ENCODE measurements around the gene ERBB4. TPM values are rescaled to one million over a fixed set of nuclear protein-coding genes. Genes with fewer than 3 reads are reported as not detected.

The ERBB4 gene
- total RNA-seq, 1 experiment from 2014 or later = under 0.01 TPM

- DNase-seq (ENCODE audit: low read depth in 1 of 2, low spot score in 2 of 2) = no peak
- Histone ChIP-seq H3K36me3 (no peaks in the 10 kb centered on the region), H3K27ac (no peak overlapping the region), H3K4me1 (replicated peaks) (no peaks in the 10 kb centered on the region), H3K27me3 (replicated peaks) (no peaks in the 10 kb centered on the region), H3K9me3 (replicated peaks) (no peaks in the 10 kb centered on the region), H3K4me3 (no peak overlapping the region)
Measured at GRCh38 chr2:211881449-211881848, 657.2 kb downstream of the ERBB4 start.

GRCh38 chr2:211879323-211879722 lies 659.3 kb downstream of the ERBB4 start:
- no peak for DNase-seq (ENCODE audit: low read depth in 1 of 2, low spot score in 2 of 2)

GRCh38 chr2:211877061-211877460 lies 661.5 kb downstream of the ERBB4 start:
- Histone ChIP-seq H3K9me3 (replicated peaks) (no peaks in the 10 kb centered on the region), H3K27me3 (replicated peaks) (no peaks in the 10 kb centered on the region), H3K27ac (no peak overlapping the region), H3K4me1 (replicated peaks) (no peaks in the 10 kb centered on the region), H3K4me3 (no peak overlapping the region), H3K36me3 (no peaks in the 10 kb centered on the region)
- no peak for DNase-seq (ENCODE audit: low read depth in 1 of 2, low spot score in 2 of 2)

More at GRCh38 chr2:211879323-211879722, 659.3 kb downstream of the ERBB4 start:
- no peaks in the 10 kb centered on the region for H3K27me3 ChIP-seq (replicated peaks)
- H3K4me3 ChIP-seq = no peak overlapping the region
- H3K9me3 ChIP-seq (replicated peaks) = no peaks in the 10 kb centered on the region
- H3K4me1 ChIP-seq (replicated peaks) = no peaks in the 10 kb centered on the region
- no peak overlapping the region for H3K27ac ChIP-seq
- no peaks in the 10 kb centered on the region for H3K36me3 ChIP-seq

- H3K9me3 ChIP-seq (replicated peaks) = no peaks in the 10 kb centered on the region
- no peak overlapping the region for H3K4me3 ChIP-seq
- H3K27ac ChIP-seq = no peak overlapping the region
- no peaks in the 10 kb centered on the region for H3K27me3 ChIP-seq (replicated peaks)
- no peak for DNase-seq (ENCODE audit: low read depth in 1 of 2, low spot score in 2 of 2)
- H3K4me1 ChIP-seq (replicated peaks) = no peaks in the 10 kb centered on the region
- no peaks in the 10 kb centered on the region for H3K36me3 ChIP-seq
Measured at GRCh38 chr2:211875488-211875887, 663.1 kb downstream of the ERBB4 start.

- Histone ChIP-seq H3K36me3 (no peaks in the 10 kb centered on the region), H3K4me1 (replicated peaks) (no peaks in the 10 kb centered on the region), H3K4me3 (no peak overlapping the region), H3K9me3 (replicated peaks) (no peaks in the 10 kb centered on the region), H3K27me3 (replicated peaks) (no peaks in the 10 kb centered on the region), H3K27ac (no peak overlapping the region)
- no peak for DNase-seq (ENCODE audit: low read depth in 1 of 2, low spot score in 2 of 2)
Measured at GRCh38 chr2:211868996-211869533, 669.5 kb downstream of the ERBB4 start.

GRCh38 chr2:211867845-211868451 lies 670.7 kb downstream of the ERBB4 start:
- Histone ChIP-seq H3K9me3 (replicated peaks) (no peaks in the 10 kb centered on the region), H3K27ac (no peak overlapping the region), H3K36me3 (no peaks in the 10 kb centered on the region), H3K4me1 (replicated peaks) (no peaks in the 10 kb centered on the region), H3K4me3 (no peak overlapping the region), H3K27me3 (replicated peaks) (no peaks in the 10 kb centered on the region)
- no peak for DNase-seq (ENCODE audit: low read depth in 1 of 2, low spot score in 2 of 2)

- H3K36me3 ChIP-seq = no peaks in the 10 kb centered on the region
- no peaks in the 10 kb centered on the region for H3K4me1 ChIP-seq (replicated peaks)
- H3K27ac ChIP-seq = no peak overlapping the region
- DNase-seq (ENCODE audit: low read depth in 1 of 2, low spot score in 2 of 2) = no peak
- H3K9me3 ChIP-seq (replicated peaks) = no peaks in the 10 kb centered on the region
- no peak overlapping the region for H3K4me3 ChIP-seq
- no peaks in the 10 kb centered on the region for H3K27me3 ChIP-seq (replicated peaks)
Measured at GRCh38 chr2:211864328-211864727, 674.3 kb downstream of the ERBB4 start.

GRCh38 chr2:211860224-211860623 lies 678.4 kb downstream of the ERBB4 start:
- Histone ChIP-seq H3K4me1 (replicated peaks) (no peaks in the 10 kb centered on the region), H3K27me3 (replicated peaks) (no peaks in the 10 kb centered on the region), H3K4me3 (no peak overlapping the region), H3K9me3 (replicated peaks) (no peaks in the 10 kb centered on the region), H3K36me3 (no peaks in the 10 kb centered on the region), H3K27ac (no peak overlapping the region)
- DNase-seq (ENCODE audit: low read depth in 1 of 2, low spot score in 2 of 2) = no peak

GRCh38 chr2:211854832-211855231 lies 683.8 kb downstream of the ERBB4 start:
- H3K4me3 ChIP-seq = no peak overlapping the region
- H3K27me3 ChIP-seq (replicated peaks) = no peaks in the 10 kb centered on the region
- no peaks in the 10 kb centered on the region for H3K36me3 ChIP-seq
- no peak for DNase-seq (ENCODE audit: low read depth in 1 of 2, low spot score in 2 of 2)
- no peak overlapping the region for H3K27ac ChIP-seq
- H3K4me1 ChIP-seq (replicated peaks) = no peaks in the 10 kb centered on the region
- no peaks in the 10 kb centered on the region for H3K9me3 ChIP-seq (replicated peaks)

GRCh38 chr2:211846714-211847113 lies 691.9 kb downstream of the ERBB4 start:
- DNase-seq (ENCODE audit: low read depth in 1 of 2, low spot score in 2 of 2) = no peak
- H3K4me3 ChIP-seq = no peak overlapping the region

GRCh38 chr2:211846036-211846400 lies 692.6 kb downstream of the ERBB4 start:
- no peaks in the 10 kb centered on the region for H3K27me3 ChIP-seq (replicated peaks)
- H3K4me3 ChIP-seq = no peak overlapping the region
- no peaks in the 10 kb centered on the region for H3K4me1 ChIP-seq (replicated peaks)
- no peaks in the 10 kb centered on the region for H3K36me3 ChIP-seq
- H3K27ac ChIP-seq = no peak overlapping the region
- DNase-seq (ENCODE audit: low read depth in 1 of 2, low spot score in 2 of 2) = no peak
- no peaks in the 10 kb centered on the region for H3K9me3 ChIP-seq (replicated peaks)

More at GRCh38 chr2:211846714-211847113, 691.9 kb downstream of the ERBB4 start:
- H3K27me3 ChIP-seq (replicated peaks) = no peaks in the 10 kb centered on the region
- H3K4me1 ChIP-seq (replicated peaks) = no peaks in the 10 kb centered on the region
- no peaks in the 10 kb centered on the region for H3K9me3 ChIP-seq (replicated peaks)
- H3K27ac ChIP-seq = no peak overlapping the region
- H3K36me3 ChIP-seq = no peaks in the 10 kb centered on the region

- Histone ChIP-seq H3K36me3 (no peaks in the 10 kb centered on the region), H3K27ac (no peak overlapping the region), H3K4me3 (no peak overlapping the region), H3K9me3 (replicated peaks) (no peaks in the 10 kb centered on the region), H3K4me1 (replicated peaks) (no peaks in the 10 kb centered on the region), H3K27me3 (replicated peaks) (no peaks in the 10 kb centered on the region)
- no peak for DNase-seq (ENCODE audit: low read depth in 1 of 2, low spot score in 2 of 2)
Measured at GRCh38 chr2:211845338-211846035, 693.1 kb downstream of the ERBB4 start.

- H3K27ac ChIP-seq = no peak overlapping the region
- no peak for DNase-seq (ENCODE audit: low read depth in 1 of 2, low spot score in 2 of 2)
- no peaks in the 10 kb centered on the region for H3K4me1 ChIP-seq (replicated peaks)
- no peaks in the 10 kb centered on the region for H3K27me3 ChIP-seq (replicated peaks)
- no peak overlapping the region for H3K4me3 ChIP-seq
- H3K9me3 ChIP-seq (replicated peaks) = 0 out of 2 replicates have a peak, but pooled peaks cover 2% of the 10 kb centered on the region
- H3K36me3 ChIP-seq = no peaks in the 10 kb centered on the region
Measured at GRCh38 chr2:211837706-211838105, 700.9 kb downstream of the ERBB4 start.

GRCh38 chr2:211837206-211837605 lies 701.4 kb downstream of the ERBB4 start:
- Histone ChIP-seq H3K4me1 (replicated peaks) (no peaks in the 10 kb centered on the region), H3K27ac (no peak overlapping the region), H3K4me3 (no peak overlapping the region), H3K27me3 (replicated peaks) (no peaks in the 10 kb centered on the region), H3K9me3 (replicated peaks) (0 out of 2 replicates have a peak, but pooled peaks cover 2% of the 10 kb centered on the region), H3K36me3 (no peaks in the 10 kb centered on the region)
- no peak for DNase-seq (ENCODE audit: low read depth in 1 of 2, low spot score in 2 of 2)
